ENCODE results near the gene GNG2. TPM values are rescaled to one million over a fixed set of nuclear protein-coding genes. Genes with fewer than 3 reads are reported as not detected.

GNG2 gene
- total and polyA plus RNA-seq, 2 experiments from 2014 or later = 9.9 to 14.8 TPM

DNA sequence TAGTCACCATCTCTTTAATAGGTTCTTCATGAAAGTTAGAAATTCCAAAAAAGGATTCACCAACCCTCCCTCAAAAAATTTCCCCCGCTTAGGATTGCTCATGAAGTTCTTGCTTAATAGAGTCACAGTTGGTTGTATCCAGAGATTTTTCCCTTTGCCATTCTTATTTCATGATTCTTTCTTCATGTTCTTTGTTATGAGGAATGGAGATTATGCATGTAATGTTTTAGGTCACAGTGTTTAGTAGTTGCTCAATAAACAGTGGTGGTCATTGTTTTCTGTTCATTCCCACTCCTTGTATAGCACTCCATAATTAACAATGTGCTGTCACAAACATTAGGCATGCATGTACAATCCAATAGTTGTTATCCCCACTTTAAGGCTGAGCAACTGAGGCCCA is 77.7 kb downstream of the GNG2 start:
- Histone ChIP-seq H4K20me1 (replicated peaks; ENCODE audit: insufficient read depth) (no peaks in the 10 kb centered on the region), H2AFZ (no peak overlapping the region), H3K27me3 (ENCODE audit: insufficient read depth) (no peaks in the 10 kb centered on the region), H3K4me3 (no peak overlapping the region), H3K4me2 (no peak overlapping the region), H3K27ac (ENCODE audit: low read depth) (no peak overlapping the region), H3K9me2 (ENCODE audit: insufficient read depth) (no peaks in the 10 kb centered on the region), H3K79me2 (replicated peaks; ENCODE audit: insufficient read depth) (no peaks in the 10 kb centered on the region), H3F3A (replicated peaks; ENCODE audit: low read depth) (no peaks in the 10 kb centered on the region), H3K36me3 (ENCODE audit: insufficient read depth) (no peaks in the 10 kb centered on the region), H3K4me1 (ENCODE audit: insufficient read depth) (no peaks in the 10 kb centered on the region; the same call in 1 of the 2 replicates)
- TF ChIP-seq, protein P1, sequence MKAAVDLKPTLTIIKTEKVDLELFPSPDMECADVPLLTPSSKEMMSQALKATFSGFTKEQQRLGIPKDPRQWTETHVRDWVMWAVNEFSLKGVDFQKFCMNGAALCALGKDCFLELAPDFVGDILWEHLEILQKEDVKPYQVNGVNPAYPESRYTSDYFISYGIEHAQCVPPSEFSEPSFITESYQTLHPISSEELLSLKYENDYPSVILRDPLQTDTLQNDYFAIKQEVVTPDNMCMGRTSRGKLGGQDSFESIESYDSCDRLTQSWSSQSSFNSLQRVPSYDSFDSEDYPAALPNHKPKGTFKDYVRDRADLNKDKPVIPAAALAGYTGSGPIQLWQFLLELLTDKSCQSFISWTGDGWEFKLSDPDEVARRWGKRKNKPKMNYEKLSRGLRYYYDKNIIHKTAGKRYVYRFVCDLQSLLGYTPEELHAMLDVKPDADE (IDR thresholded peaks at IDR 0.05) = no peak
- TF ChIP-seq EZH2phosphoT487 (IDR thresholded peaks at IDR 0.05; ENCODE audit: unreplicated experiment) = no peak
- no peak for TF ChIP-seq ZNF114 (CRISPR knock-in tag; IDR thresholded peaks at IDR 0.05)
- TF ChIP-seq ZNF331 (CRISPR knock-in tag; IDR thresholded peaks at IDR 0.05; ENCODE audit: low read depth) = no peak
- no peak for TF ChIP-seq STAT1 (IDR thresholded peaks at IDR 0.05; ENCODE audit: unreplicated experiment)
- no peak for TF ChIP-seq CREB1 (CRISPR knock-in tag; IDR thresholded peaks at IDR 0.05; ENCODE audit: low read depth)
- TF ChIP-seq, protein P2, sequence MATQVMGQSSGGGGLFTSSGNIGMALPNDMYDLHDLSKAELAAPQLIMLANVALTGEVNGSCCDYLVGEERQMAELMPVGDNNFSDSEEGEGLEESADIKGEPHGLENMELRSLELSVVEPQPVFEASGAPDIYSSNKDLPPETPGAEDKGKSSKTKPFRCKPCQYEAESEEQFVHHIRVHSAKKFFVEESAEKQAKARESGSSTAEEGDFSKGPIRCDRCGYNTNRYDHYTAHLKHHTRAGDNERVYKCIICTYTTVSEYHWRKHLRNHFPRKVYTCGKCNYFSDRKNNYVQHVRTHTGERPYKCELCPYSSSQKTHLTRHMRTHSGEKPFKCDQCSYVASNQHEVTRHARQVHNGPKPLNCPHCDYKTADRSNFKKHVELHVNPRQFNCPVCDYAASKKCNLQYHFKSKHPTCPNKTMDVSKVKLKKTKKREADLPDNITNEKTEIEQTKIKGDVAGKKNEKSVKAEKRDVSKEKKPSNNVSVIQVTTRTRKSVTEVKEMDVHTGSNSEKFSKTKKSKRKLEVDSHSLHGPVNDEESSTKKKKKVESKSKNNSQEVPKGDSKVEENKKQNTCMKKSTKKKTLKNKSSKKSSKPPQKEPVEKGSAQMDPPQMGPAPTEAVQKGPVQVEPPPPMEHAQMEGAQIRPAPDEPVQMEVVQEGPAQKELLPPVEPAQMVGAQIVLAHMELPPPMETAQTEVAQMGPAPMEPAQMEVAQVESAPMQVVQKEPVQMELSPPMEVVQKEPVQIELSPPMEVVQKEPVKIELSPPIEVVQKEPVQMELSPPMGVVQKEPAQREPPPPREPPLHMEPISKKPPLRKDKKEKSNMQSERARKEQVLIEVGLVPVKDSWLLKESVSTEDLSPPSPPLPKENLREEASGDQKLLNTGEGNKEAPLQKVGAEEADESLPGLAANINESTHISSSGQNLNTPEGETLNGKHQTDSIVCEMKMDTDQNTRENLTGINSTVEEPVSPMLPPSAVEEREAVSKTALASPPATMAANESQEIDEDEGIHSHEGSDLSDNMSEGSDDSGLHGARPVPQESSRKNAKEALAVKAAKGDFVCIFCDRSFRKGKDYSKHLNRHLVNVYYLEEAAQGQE (IDR thresholded peaks at IDR 0.05; ENCODE audit: unreplicated experiment) = no peak
- TF ChIP-seq POLR2AphosphoS5 (IDR thresholded peaks at IDR 0.05; ENCODE audit: low read depth) = no peak
- TF ChIP-seq, protein P3, sequence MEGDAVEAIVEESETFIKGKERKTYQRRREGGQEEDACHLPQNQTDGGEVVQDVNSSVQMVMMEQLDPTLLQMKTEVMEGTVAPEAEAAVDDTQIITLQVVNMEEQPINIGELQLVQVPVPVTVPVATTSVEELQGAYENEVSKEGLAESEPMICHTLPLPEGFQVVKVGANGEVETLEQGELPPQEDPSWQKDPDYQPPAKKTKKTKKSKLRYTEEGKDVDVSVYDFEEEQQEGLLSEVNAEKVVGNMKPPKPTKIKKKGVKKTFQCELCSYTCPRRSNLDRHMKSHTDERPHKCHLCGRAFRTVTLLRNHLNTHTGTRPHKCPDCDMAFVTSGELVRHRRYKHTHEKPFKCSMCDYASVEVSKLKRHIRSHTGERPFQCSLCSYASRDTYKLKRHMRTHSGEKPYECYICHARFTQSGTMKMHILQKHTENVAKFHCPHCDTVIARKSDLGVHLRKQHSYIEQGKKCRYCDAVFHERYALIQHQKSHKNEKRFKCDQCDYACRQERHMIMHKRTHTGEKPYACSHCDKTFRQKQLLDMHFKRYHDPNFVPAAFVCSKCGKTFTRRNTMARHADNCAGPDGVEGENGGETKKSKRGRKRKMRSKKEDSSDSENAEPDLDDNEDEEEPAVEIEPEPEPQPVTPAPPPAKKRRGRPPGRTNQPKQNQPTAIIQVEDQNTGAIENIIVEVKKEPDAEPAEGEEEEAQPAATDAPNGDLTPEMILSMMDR (conservative IDR thresholded peaks at IDR 0.05; ENCODE audit: low read depth in 2 of 2) = no peak
- H3K9me3 Mint-ChIP-seq = no peaks in the 10 kb centered on the region
- ATAC-seq (no peak), DNase-seq (ENCODE audit: low spot score) (no peak)
- no peak overlapping the region for H3K27ac Mint-ChIP-seq
- peaks cover 11% of the 10 kb centered on the region for H3K4me1 Mint-ChIP-seq
- H3K4me3 Mint-ChIP-seq = no peak overlapping the region
- no peaks in the 10 kb centered on the region for H3K36me3 Mint-ChIP-seq (ENCODE audit: low read depth)
- peaks cover 5% of the 10 kb centered on the region for H3K27me3 Mint-ChIP-seq (ENCODE audit: insufficient read depth, low read depth, poor library complexity)

DNA sequence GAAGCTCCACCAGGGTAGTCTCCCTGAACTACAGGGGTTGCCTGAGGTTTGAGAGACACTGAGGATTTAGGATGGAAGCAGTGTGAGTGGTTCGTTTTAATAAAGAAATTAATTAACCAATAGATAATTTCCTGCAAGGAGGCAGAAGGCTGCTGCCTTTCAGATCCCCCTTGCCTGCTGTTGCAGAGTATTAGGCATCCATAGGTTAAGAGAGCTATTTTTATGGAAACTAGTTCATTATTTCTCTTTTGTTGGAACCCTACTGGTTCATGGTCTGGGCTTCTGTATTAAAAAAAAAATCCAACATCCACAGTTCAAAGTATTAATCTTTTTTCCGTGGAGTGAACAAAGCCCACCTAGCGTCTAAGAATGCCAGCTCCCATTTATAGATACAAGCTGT is 78.4 kb downstream of the GNG2 start:
- Histone ChIP-seq H3K27me3 (ENCODE audit: insufficient read depth) (no peaks in the 10 kb centered on the region), H3K27ac (ENCODE audit: low read depth) (no peak overlapping the region), H3F3A (replicated peaks; ENCODE audit: low read depth) (no peaks in the 10 kb centered on the region), H3K4me3 (no peak overlapping the region), H3K9me2 (ENCODE audit: insufficient read depth) (no peaks in the 10 kb centered on the region), H3K4me2 (no peak overlapping the region), H3K4me1 (ENCODE audit: insufficient read depth) (no peaks in the 10 kb centered on the region; the same call in 1 of the 2 replicates), H2AFZ (no peak overlapping the region), H4K20me1 (replicated peaks; ENCODE audit: insufficient read depth) (no peaks in the 10 kb centered on the region), H3K79me2 (replicated peaks; ENCODE audit: insufficient read depth) (no peaks in the 10 kb centered on the region), H3K36me3 (ENCODE audit: insufficient read depth) (no peaks in the 10 kb centered on the region)
- Mint-ChIP-seq H3K4me3 (no peak overlapping the region), H3K27me3 (ENCODE audit: insufficient read depth, low read depth, poor library complexity) (peaks cover 3% of the 10 kb centered on the region), H3K9me3 (no peaks in the 10 kb centered on the region), H3K4me1 (peaks cover 15% of the 10 kb centered on the region), H3K27ac (no peak overlapping the region), H3K36me3 (ENCODE audit: low read depth) (no peaks in the 10 kb centered on the region)
- DNase-seq (ENCODE audit: low spot score) (no peak), ATAC-seq (no peak)
- TF ChIP-seq POLR2AphosphoS5 (IDR thresholded peaks at IDR 0.05; ENCODE audit: low read depth) (no peak), EZH2 (IDR thresholded peaks at IDR 0.05; ENCODE audit: low read depth, unreplicated experiment) (no peak), ZNF114 (CRISPR knock-in tag; IDR thresholded peaks at IDR 0.05) (no peak), EZH2phosphoT487 (IDR thresholded peaks at IDR 0.05; ENCODE audit: unreplicated experiment) (no peak), CREB1 (CRISPR knock-in tag; IDR thresholded peaks at IDR 0.05; ENCODE audit: low read depth) (no peak), NANOG (IDR thresholded peaks at IDR 0.05; ENCODE audit: borderline replicate concordance) (no peak)
- TF ChIP-seq, protein P2 (IDR thresholded peaks at IDR 0.05; ENCODE audit: unreplicated experiment) = no peak
- TF ChIP-seq, protein P3 (conservative IDR thresholded peaks at IDR 0.05; ENCODE audit: low read depth in 2 of 2) = no peak
